Astrocyte (in vitro differentiated cells and primary cell): ENCODE data around the gene GRIP1. TPM values are rescaled to one million over a fixed set of nuclear protein-coding genes. Genes with fewer than 3 reads are reported as not detected.

Experiments used
- DNase-seq: peaks from one replicate; pipeline ENCODE4 v3.0.0-alpha.2; 2010; ENCODE audit warnings: low read depth
- FAIRE-seq: peaks from 2 replicates; lab custom pipeline; 2011; peaks lifted over from hg19 to GRCh38; lab: Jason Lieb, UNC
- H2AFZ ChIP-seq: 2 replicates; pipeline ENCODE4 v1.6.0; 2012; ENCODE audit warnings: low read depth, low read length, inconsistent platforms
- H3K27ac ChIP-seq: 2 replicates; pipeline ENCODE4 v1.5.1; 2011; ENCODE audit warnings: low read depth, low read length, inconsistent platforms
- H3K27me3 ChIP-seq: 2 replicates; pipeline ENCODE4 v1.6.0; 2011; ENCODE audit warnings: low read length, inconsistent platforms; ENCODE audit not compliant: insufficient read depth
- H3K36me3 ChIP-seq: 2 replicates; pipeline ENCODE4 v1.5.1; 2011; ENCODE audit warnings: low read length, inconsistent platforms; ENCODE audit not compliant: insufficient read depth
- H3K4me1 ChIP-seq: 2 replicates; pipeline ENCODE4 v1.5.1; 2011; ENCODE audit warnings: low read length, inconsistent platforms; ENCODE audit not compliant: insufficient read depth
- H3K4me2 ChIP-seq: 2 replicates; pipeline ENCODE4 v1.6.0; 2012; ENCODE audit warnings: low read length, inconsistent platforms
- H3K4me3 ChIP-seq: 2 replicates; pipeline ENCODE4 v1.5.1; 2011; ENCODE audit warnings: low read depth, mild to moderate bottlenecking, low read length, inconsistent platforms; ENCODE audit not compliant: insufficient read depth
- H3K79me2 ChIP-seq: 2 replicates; pipeline ENCODE4 v1.6.0; 2012; ENCODE audit warnings: mild to moderate bottlenecking, low read length, inconsistent platforms; ENCODE audit not compliant: insufficient read depth
- H3K9ac ChIP-seq: 2 replicates; pipeline ENCODE4 v1.6.0; 2012; ENCODE audit warnings: mild to moderate bottlenecking, low read length, inconsistent platforms
- H3K9me3 ChIP-seq: 2 replicates; pipeline ENCODE4 v1.5.1; 2012; ENCODE audit warnings: low read depth, mild to moderate bottlenecking, low read length, inconsistent platforms; ENCODE audit not compliant: insufficient read depth
- H4K20me1 ChIP-seq: 2 replicates; pipeline ENCODE4 v1.6.0; 2012; ENCODE audit warnings: low read length, inconsistent platforms; ENCODE audit not compliant: insufficient read depth
- H3K27ac Mint-ChIP-seq: one replicate; pipeline ENCODE4 v1.8.0; 2021; ENCODE audit warnings: mild to moderate bottlenecking, mixed read lengths; ENCODE audit not compliant: unreplicated experiment
- H3K27me3 Mint-ChIP-seq: one replicate; pipeline ENCODE4 v1.8.0; 2021; ENCODE audit warnings: low read depth, mixed read lengths; ENCODE audit not compliant: unreplicated experiment
- H3K36me3 Mint-ChIP-seq: one replicate; pipeline ENCODE4 v1.8.0; 2021; ENCODE audit warnings: low read depth, mixed read lengths; ENCODE audit not compliant: unreplicated experiment
- H3K4me1 Mint-ChIP-seq: one replicate; pipeline ENCODE4 v1.8.0; 2021; ENCODE audit warnings: low read depth, mixed read lengths; ENCODE audit not compliant: unreplicated experiment
- H3K4me3 Mint-ChIP-seq: one replicate; pipeline ENCODE4 v1.8.0; 2021; ENCODE audit warnings: mild to moderate bottlenecking, moderate library complexity, mixed read lengths; ENCODE audit not compliant: unreplicated experiment
- H3K9me3 Mint-ChIP-seq: one replicate; pipeline ENCODE4 v1.8.0; 2021; ENCODE audit warnings: mild to moderate bottlenecking, mixed read lengths; ENCODE audit not compliant: unreplicated experiment
- EZH2 ChIP-seq: IDR thresholded peaks from 2 replicates; pipeline ENCODE4 v1.6.1; 2012; ENCODE audit warnings: mild to moderate bottlenecking, low read length, inconsistent platforms; ENCODE audit not compliant: insufficient read depth
- total RNA-seq: library from RNA; stranded (reverse); gene quantifications from 2 replicates; pipeline ENCODE4 v1.2.1, GENCODE V29; 2021
- TF ChIP-seq, protein P1 (sequence below): IDR thresholded peaks from 2 replicates; pipeline ENCODE4 v1.5.1; 2011; ENCODE audit warnings: low read depth, mild to moderate bottlenecking, inconsistent platforms, low read length, moderate library complexity; ENCODE audit not compliant: insufficient read depth

The GRIP1 gene
- total RNA-seq, 1 donor from 2014 or later: 16.7 TPM

DNA sequence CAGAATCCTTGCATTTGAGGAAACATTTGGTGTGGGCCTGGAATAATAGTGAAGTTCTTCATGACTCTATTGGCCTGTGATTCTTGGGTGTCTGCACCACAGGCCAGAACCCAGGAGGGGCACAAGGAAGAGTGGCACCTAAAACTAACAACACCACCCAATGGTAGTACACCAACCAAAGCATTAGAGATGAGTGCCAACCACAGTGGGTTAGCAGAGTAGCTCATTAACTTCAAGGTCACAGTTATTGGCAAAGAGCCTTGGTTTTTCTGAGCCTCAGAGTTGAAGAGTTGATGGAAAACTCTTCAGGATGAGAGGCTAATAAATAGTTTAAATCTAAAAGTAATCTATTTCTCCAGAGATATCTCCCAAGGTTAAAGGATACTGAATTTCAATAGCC lies 319.6 kb downstream of the GRIP1 start:
- Histone ChIP-seq H2AFZ (no peak overlapping the region), H3K27ac (no peak overlapping the region), H3K9me3 (no peaks in the 10 kb centered on the region), H3K9ac (no peak overlapping the region), H3K79me2 (no peaks in the 10 kb centered on the region), H3K36me3 (no peaks in the 10 kb centered on the region), H3K27me3 (no peaks in the 10 kb centered on the region), H3K4me2 (no peak overlapping the region), H3K4me1 (no peaks in the 10 kb centered on the region), H4K20me1 (no peaks in the 10 kb centered on the region), H3K4me3 (no peak overlapping the region)
- TF ChIP-seq, protein P1, sequence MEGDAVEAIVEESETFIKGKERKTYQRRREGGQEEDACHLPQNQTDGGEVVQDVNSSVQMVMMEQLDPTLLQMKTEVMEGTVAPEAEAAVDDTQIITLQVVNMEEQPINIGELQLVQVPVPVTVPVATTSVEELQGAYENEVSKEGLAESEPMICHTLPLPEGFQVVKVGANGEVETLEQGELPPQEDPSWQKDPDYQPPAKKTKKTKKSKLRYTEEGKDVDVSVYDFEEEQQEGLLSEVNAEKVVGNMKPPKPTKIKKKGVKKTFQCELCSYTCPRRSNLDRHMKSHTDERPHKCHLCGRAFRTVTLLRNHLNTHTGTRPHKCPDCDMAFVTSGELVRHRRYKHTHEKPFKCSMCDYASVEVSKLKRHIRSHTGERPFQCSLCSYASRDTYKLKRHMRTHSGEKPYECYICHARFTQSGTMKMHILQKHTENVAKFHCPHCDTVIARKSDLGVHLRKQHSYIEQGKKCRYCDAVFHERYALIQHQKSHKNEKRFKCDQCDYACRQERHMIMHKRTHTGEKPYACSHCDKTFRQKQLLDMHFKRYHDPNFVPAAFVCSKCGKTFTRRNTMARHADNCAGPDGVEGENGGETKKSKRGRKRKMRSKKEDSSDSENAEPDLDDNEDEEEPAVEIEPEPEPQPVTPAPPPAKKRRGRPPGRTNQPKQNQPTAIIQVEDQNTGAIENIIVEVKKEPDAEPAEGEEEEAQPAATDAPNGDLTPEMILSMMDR: no peak
- TF ChIP-seq EZH2: no peak
- no peaks in the 10 kb centered on the region for H3K4me1 Mint-ChIP-seq
- no peak for DNase-seq
- FAIRE-seq: no peak
- no peaks in the 10 kb centered on the region for H3K27me3 Mint-ChIP-seq
- H3K9me3 Mint-ChIP-seq: no peaks in the 10 kb centered on the region
- peaks cover 3% of the 10 kb centered on the region for H3K36me3 Mint-ChIP-seq
- no peak overlapping the region for H3K27ac Mint-ChIP-seq
- no peak overlapping the region for H3K4me3 Mint-ChIP-seq

DNA sequence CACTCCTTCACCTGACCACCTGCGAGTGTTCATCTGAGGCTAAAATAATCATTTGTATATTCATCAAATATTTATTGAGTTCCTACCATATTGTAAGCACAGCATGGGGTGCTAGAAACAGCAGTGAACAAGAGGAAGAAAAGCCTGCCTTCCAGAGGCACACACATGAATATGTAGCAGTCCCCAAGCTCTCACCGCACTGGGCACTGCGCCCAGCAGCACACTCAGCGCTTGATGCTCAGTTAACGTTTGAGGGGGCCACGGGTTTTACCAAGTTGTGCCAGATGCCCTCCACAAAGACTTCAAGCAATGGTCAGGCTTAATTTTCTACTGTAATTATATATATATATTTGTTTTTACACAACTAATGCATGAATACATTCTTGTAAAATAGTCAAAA lies 324.6 kb downstream of the GRIP1 start:
- peaks cover 5% of the 10 kb centered on the region for H3K36me3 Mint-ChIP-seq
- no peaks in the 10 kb centered on the region for H3K27me3 Mint-ChIP-seq
- no peaks in the 10 kb centered on the region for H3K9me3 Mint-ChIP-seq
- Histone ChIP-seq H3K4me2 (no peak overlapping the region), H3K27ac (no peak overlapping the region), H3K9ac (no peak overlapping the region), H3K9me3 (no peaks in the 10 kb centered on the region), H2AFZ (no peak overlapping the region), H3K27me3 (no peaks in the 10 kb centered on the region), H3K4me3 (no peak overlapping the region), H3K36me3 (no peaks in the 10 kb centered on the region), H3K4me1 (no peaks in the 10 kb centered on the region), H4K20me1 (no peaks in the 10 kb centered on the region), H3K79me2 (no peaks in the 10 kb centered on the region)
- H3K27ac Mint-ChIP-seq: no peak overlapping the region
- TF ChIP-seq, protein P1: no peak
- no peak for TF ChIP-seq EZH2
- DNase-seq (peak; percentile 39), FAIRE-seq (no peak)
- no peak overlapping the region for H3K4me3 Mint-ChIP-seq
- no peaks in the 10 kb centered on the region for H3K4me1 Mint-ChIP-seq

DNA sequence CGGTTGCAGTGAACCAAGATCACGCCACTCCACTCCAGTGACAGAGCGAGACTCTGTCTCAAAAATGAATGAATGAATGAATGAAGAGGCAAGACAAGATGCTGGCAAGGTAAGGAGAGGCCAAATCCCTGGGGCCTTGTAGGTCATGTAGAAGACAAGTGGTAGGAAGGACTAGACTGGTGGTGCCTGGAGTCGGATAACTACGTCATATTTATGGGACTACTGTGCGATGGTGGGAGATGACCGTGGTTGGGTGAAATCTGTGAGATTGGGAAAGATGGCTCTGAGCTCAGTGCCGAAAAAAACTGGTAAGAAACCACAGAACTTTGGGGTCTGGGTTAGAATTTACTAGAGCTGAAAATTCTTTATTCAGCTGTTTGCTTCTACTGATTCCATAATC lies 326.0 kb downstream of the GRIP1 start:
- Mint-ChIP-seq H3K9me3 (no peaks in the 10 kb centered on the region), H3K36me3 (peaks cover 5% of the 10 kb centered on the region), H3K4me1 (no peaks in the 10 kb centered on the region), H3K4me3 (no peak overlapping the region), H3K27me3 (no peaks in the 10 kb centered on the region), H3K27ac (no peak overlapping the region)
- Histone ChIP-seq H3K79me2 (no peaks in the 10 kb centered on the region), H3K4me3 (no peak overlapping the region), H3K9ac (no peak overlapping the region), H3K36me3 (no peaks in the 10 kb centered on the region), H3K4me2 (no peak overlapping the region), H2AFZ (no peak overlapping the region), H3K9me3 (no peaks in the 10 kb centered on the region), H3K4me1 (no peaks in the 10 kb centered on the region), H3K27ac (no peak overlapping the region), H3K27me3 (no peaks in the 10 kb centered on the region), H4K20me1 (no peaks in the 10 kb centered on the region)
- no peak for DNase-seq
- no peak for FAIRE-seq
- TF ChIP-seq, protein P1: no peak
- no peak for TF ChIP-seq EZH2
